Activated naive CD4-positive, alpha-beta T cell treated with anti-CD3 and anti-CD28 coated beads, Interleukin-2, amount 10 ng/mL, durations not matched to agents 7 days and 5 days (primary cell): ENCODE measurements around the gene RNF38.
"Not testable (repeated sequence)": the region's sequence is repeated elsewhere in the genome, so short reads cannot be mapped to it uniquely, and the experiment has no call there.

Source experiments
- CTCF ChIA-PET: fragments of 350-600 bp; sonication (Branson Sonifier 250); formaldehyde crosslinking; loops from one replicate; lab custom pipeline; 2021; ENCODE audit warnings: antibody characterized with exemption; lab: Charles Lee
- DNase-seq: peaks from one replicate; pipeline ENCODE4 v3.0.0-alpha.2; 2020
- H3K27ac Mint-ChIP-seq: one replicate; pipeline ENCODE4 v1.8.0; 2021; ENCODE audit warnings: mild to moderate bottlenecking, moderate library complexity, mixed read lengths
- H3K27me3 Mint-ChIP-seq: one replicate; pipeline ENCODE4 v1.8.0; 2021; ENCODE audit warnings: mild to moderate bottlenecking, mixed read lengths
- H3K36me3 Mint-ChIP-seq: one replicate; pipeline ENCODE4 v1.8.0; 2021; ENCODE audit warnings: mixed read lengths
- H3K4me1 Mint-ChIP-seq: one replicate; pipeline ENCODE4 v1.8.0; 2021; ENCODE audit warnings: mixed read lengths
- H3K4me3 Mint-ChIP-seq: one replicate; pipeline ENCODE4 v1.8.0; 2021; ENCODE audit warnings: mild to moderate bottlenecking, moderate library complexity, mixed read lengths
- H3K9me3 Mint-ChIP-seq: one replicate; pipeline ENCODE4 v1.8.0; 2021; ENCODE audit warnings: mixed read lengths

RNF38 gene

DNA sequence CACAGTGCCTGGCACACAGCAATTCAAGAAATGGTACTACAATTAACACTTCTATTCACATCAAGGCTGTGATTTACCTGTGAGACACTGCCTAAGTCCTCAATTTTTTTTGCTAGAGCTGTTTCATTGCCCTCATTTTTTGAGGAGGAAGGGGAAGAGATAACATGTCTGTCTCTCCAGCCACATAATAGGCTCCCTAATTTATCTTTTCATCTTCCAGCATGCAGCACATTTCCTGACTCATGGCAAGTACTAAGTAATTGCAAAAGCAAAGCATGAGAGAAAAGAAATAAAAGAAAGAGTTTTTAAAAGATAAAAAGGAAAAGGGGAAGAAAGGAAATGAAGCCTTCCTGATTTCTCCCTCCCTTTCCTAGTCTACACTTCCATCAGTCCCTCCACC lies 26.9 kb upstream of the RNF38 start:
- Mint-ChIP-seq H3K27ac (no peak overlapping the region), H3K4me1 (peaks cover 17% of the 10 kb centered on the region), H3K27me3 (no peaks in the 10 kb centered on the region), H3K4me3 (no peak overlapping the region), H3K9me3 (no peaks in the 10 kb centered on the region), H3K36me3 (peaks cover 18% of the 10 kb centered on the region)
- CTCF ChIA-PET, result interaction anchor here (1.5 kb wide), 1 partner anchor 20 kb away, joined by 4 read pairs; no protein-coding TSS in a partner anchor
- no peak for DNase-seq

DNA sequence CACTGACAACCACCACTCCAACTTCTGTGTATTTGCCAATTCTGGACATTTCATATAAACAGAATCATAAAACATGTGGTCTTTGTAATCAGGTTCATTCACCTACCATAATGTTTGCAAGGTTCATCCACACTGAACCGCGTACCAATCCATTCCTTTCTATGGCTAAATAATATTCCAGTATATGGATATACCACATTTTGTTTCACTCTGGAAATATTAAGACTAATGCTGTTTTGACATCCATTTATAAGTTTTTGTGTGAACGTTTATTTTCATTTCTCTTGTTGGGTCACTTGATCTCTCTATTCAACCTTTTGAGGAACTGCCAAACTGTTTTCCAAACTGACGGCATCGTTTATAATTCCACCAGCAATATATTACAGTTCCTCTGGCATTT lies 26.3 kb upstream of the RNF38 start:
- Mint-ChIP-seq H3K4me3 (no peak overlapping the region), H3K36me3 (peaks cover 19% of the 10 kb centered on the region), H3K27ac (no peak overlapping the region), H3K27me3 (no peaks in the 10 kb centered on the region), H3K4me1 (peaks cover 17% of the 10 kb centered on the region), H3K9me3 (no peaks in the 10 kb centered on the region)
- no peak for DNase-seq
- CTCF ChIA-PET, result interaction anchor here (1.5 kb wide), 1 partner anchor 20 kb away, joined by 4 read pairs; no protein-coding TSS in a partner anchor

DNA sequence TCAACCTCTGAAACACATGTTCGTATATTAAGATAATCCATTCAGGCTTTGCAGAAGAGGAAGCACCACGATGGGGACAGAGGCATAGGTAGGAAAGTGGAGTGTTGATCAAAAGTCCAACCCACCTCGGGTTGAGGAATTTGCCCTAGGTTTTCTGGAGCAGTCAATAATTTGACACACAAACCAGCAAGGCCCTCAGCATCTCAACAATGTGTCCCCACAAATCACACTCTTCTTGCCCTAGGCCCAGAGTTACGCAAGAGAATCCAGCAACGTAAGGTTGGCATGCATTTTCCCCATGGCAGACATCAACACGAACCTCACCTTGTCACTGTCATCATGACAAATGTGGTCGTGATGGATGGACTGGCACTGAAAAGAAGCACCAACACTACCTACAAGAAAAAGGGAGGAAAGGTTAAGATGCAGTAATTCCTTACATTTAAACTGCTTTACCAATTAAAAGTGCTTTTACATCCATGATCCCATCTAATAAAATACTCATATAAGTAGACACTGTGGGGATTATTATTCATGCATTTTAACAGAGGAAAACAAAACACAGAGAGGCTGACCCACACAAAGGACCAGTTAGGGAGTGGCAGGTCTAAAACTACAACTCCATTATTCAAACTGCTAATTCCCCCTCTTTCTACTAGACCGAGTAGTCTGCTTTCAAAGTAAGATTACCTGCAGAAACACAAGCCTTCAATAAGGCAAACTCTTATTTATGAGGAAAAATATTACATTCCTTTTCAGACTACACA lies 24.4 kb upstream of the RNF38 start:
- H3K27ac Mint-ChIP-seq, result no peak overlapping the region
- no peaks in the 10 kb centered on the region for H3K9me3 Mint-ChIP-seq
- H3K27me3 Mint-ChIP-seq, result no peaks in the 10 kb centered on the region
- no peak for DNase-seq
- no peak overlapping the region for H3K4me3 Mint-ChIP-seq
- CTCF ChIA-PET, result no interaction called here
- peaks cover 15% of the 10 kb centered on the region for H3K36me3 Mint-ChIP-seq
- peaks cover 17% of the 10 kb centered on the region for H3K4me1 Mint-ChIP-seq

DNA sequence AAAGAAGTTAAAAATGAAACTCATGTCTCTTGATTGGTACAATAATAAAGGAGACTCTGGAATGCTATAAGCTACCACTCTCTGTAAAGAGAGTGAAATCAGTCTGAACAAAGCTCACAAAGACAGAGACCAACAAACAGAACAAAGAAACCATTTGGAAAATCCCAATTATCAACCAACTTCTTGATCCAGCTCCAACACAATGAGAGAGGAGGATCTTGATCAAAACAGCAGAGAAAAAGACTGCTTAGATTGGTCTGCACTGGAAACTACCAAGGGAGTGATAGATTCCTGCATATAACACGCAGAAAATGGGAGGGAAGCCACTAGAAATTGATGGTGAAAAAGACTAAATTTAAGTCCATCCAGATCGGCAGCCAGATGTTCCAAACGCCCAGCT lies 23.1 kb upstream of the RNF38 start:
- H3K4me1 Mint-ChIP-seq, result peaks cover 17% of the 10 kb centered on the region
- CTCF ChIA-PET, result interaction anchor here (2.5 kb wide), 1 partner anchor 16 kb away, joined by 14 read pairs; no protein-coding TSS in a partner anchor
- DNase-seq, result no peak
- peak overlapping the region; percentile 58 for H3K27ac Mint-ChIP-seq
- H3K4me3 Mint-ChIP-seq, result no peak overlapping the region
- no peaks in the 10 kb centered on the region for H3K27me3 Mint-ChIP-seq
- H3K9me3 Mint-ChIP-seq, result no peaks in the 10 kb centered on the region
- H3K36me3 Mint-ChIP-seq, result peaks cover 15% of the 10 kb centered on the region

DNA sequence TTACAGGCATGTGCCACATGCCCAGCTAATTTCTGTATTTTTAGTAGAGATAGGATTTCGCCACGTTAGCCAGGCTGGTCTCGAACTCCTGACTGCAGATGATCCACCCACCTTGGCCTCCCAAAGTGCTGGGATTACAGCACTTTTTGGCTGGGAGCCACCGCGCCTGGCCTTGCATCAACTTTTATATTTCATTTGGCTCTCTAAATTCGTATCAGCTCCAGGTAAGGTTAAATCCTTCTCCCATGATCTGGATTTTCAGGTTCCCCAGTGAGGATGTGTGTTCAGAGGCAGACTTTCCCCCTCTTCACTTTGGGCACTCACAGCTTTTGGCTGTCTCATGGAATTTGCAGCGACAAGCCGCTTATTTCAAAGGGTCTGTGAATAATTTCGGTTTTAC lies 16.8 kb upstream of the RNF38 start:
- Mint-ChIP-seq H3K9me3 (no peaks in the 10 kb centered on the region), H3K27ac (no peak overlapping the region), H3K27me3 (no peaks in the 10 kb centered on the region), H3K36me3 (peaks cover 8% of the 10 kb centered on the region), H3K4me3 (no peak overlapping the region), H3K4me1 (no peaks in the 10 kb centered on the region)
- no peak for DNase-seq
- CTCF ChIA-PET, result interaction anchor here (1.1 to 3.0 kb wide), 2 partner anchors 10 to 26 kb away, joined by 3 to 12 read pairs; no protein-coding TSS in a partner anchor

DNA sequence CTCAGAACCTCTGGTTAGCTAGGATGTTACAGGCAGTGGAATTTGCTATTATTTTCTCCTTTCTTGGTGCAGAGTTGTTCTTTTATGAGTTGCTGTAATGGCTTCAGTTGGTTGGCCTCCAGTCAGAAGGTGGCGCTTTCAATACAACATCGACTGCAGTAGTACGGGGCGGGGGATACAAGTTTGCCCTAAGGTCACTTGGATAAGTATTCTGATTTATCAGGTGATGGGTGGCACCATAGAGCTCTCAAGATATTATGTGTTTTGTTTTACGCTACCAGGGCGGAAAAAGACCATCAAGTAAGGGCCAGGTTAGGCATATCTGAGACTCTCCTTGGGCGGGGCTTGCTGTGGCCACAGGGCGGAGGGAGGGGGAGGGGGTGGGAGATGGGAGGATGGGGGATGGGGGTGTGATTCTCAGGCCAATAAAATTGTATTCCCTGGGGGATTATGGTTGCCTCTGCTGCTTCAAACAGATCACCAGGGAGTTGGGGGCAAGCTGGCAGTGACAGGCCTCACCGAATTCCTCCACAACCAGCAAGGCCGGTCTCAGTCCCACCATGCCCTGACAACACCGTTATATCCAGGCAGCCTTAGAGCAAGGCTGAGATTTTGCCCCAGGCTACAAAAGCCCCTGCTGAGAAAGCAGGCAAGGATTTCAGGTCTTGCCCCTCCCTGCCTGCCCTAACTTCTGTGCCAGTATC lies 15.9 kb upstream of the RNF38 start:
- Mint-ChIP-seq H3K9me3 (no peaks in the 10 kb centered on the region), H3K4me1 (no peaks in the 10 kb centered on the region), H3K27me3 (no peaks in the 10 kb centered on the region), H3K27ac (no peak overlapping the region), H3K36me3 (peaks cover 6% of the 10 kb centered on the region), H3K4me3 (no peak overlapping the region)
- no peak for DNase-seq
- CTCF ChIA-PET, result interaction anchor here (1.1 to 3.0 kb wide), 2 partner anchors 9 to 27 kb away, joined by 3 to 12 read pairs; no protein-coding TSS in a partner anchor

DNA sequence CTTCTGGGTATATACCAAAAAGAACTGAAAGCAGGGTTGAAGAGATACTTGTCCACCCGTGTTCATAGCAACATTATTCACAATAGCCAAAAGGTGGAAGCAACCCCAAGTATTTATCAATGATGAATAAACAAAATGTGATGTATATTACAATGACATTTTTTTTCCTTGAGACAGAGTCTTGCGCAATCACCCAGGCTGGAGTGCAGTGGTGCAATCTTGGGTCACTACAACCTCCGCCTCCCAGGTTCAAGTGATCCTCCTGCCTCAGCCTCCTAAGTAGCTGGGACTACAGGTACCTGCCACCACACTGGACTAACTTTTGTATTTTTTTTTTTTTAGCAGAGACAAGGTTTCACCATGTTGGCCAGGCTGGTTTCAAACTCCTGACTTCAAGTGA lies 11.3 kb upstream of the RNF38 start:
- H3K36me3 Mint-ChIP-seq, H3K9me3 Mint-ChIP-seq, H3K4me3 Mint-ChIP-seq, DNase-seq, H3K27me3 Mint-ChIP-seq, H3K4me1 Mint-ChIP-seq, CTCF ChIA-PET, H3K27ac Mint-ChIP-seq: not testable (repeated sequence)

DNA sequence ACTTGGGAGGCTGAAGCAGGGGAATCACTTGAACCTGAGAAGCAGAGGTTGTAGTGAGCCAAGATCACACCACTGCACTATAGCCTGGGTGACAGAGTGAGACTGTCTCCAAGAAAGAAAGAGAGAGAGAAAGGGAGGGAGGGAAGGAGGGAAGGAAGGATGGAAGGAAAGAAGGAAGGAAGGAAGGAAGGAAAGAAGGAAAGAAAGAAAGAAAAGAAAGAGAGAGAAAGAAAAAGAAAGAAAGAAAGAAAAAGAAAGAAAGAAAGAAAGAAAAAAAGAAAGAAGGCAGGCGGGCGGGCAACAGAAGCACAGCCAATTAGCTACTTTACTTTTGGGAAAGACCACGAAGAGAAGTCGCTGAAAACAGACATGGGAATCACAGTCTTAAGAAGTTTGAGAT lies 9.0 kb upstream of the RNF38 start:
- not testable (repeated sequence) for H3K4me1 Mint-ChIP-seq, H3K27me3 Mint-ChIP-seq, H3K27ac Mint-ChIP-seq, DNase-seq, H3K9me3 Mint-ChIP-seq, H3K36me3 Mint-ChIP-seq, H3K4me3 Mint-ChIP-seq
- CTCF ChIA-PET, result interaction anchor here (2.4 to 6.3 kb wide), 6 partner anchors 28 to 320 kb away, joined by 18 to 175 read pairs (median 32); no protein-coding TSS in a partner anchor

DNA sequence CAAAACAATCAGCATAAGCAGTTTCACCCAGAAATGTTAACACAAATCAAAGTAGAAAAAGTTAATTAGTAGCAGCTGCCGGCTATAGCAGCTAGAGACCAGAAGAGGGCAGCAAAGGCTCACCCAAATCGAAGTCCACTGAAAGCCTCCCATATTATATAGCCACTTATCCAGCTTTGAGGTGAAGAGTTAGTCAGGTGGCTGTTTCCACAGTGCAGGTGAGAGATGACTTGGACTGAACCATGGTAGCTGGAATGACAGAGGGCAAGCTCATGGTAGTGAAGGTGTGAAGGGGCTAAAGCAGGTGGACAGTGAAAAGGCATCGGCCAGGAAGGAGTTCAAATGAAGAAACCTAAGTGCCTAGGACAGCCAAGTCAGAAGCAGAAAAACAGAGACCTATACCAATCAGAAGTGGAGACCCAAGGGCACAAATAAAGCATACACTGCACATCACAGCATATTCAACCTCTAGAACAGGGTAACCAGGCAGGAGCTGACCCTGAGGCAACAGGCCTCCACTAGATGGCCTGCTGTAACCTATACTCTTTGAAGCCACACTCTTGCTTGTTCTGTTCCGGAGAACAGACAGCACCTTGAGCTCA lies 7.2 kb upstream of the RNF38 start:
- peak; percentile 76 for DNase-seq
- CTCF ChIA-PET, result interaction anchor here (0.6 to 6.3 kb wide), 37 partner anchors 9 to 338 kb away, joined by 3 to 175 read pairs (median 4); no protein-coding TSS in a partner anchor
- Mint-ChIP-seq H3K9me3 (no peaks in the 10 kb centered on the region), H3K27ac (peak overlapping the region; percentile 56), H3K36me3 (peaks cover 5% of the 10 kb centered on the region), H3K4me3 (no peak overlapping the region), H3K27me3 (no peaks in the 10 kb centered on the region), H3K4me1 (peaks cover 10% of the 10 kb centered on the region)

DNA sequence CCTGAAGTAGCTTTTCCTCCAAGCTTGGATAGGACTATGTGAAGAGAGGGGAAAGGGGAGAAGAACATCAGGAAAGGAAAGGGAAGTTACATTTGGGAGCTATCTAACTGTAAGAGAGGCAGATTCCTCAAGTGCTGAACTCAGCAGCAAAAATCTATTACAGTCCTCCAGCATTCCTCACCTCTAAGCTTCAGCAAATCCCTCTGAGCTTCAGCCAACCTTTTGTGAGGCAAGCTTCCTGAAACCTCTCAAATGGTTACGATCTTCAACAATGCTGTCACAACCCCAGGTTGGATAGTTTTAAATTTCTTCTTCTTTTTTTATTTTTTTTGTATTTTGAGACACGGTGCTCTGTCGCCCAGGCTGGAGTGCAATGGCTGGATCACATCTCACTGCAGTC lies 2.5 kb upstream of the RNF38 start:
- Mint-ChIP-seq H3K4me3 (no peak overlapping the region), H3K9me3 (no peaks in the 10 kb centered on the region), H3K4me1 (peaks cover 39% of the 10 kb centered on the region), H3K36me3 (peaks cover 10% of the 10 kb centered on the region), H3K27ac (peak overlapping the region; percentile 38), H3K27me3 (no peaks in the 10 kb centered on the region)
- CTCF ChIA-PET, result interaction anchor here (1.3 to 4.2 kb wide), 4 partner anchors 43 to 153 kb away, joined by 3 to 21 read pairs (median 5); no protein-coding TSS in a partner anchor
- no peak for DNase-seq

DNA sequence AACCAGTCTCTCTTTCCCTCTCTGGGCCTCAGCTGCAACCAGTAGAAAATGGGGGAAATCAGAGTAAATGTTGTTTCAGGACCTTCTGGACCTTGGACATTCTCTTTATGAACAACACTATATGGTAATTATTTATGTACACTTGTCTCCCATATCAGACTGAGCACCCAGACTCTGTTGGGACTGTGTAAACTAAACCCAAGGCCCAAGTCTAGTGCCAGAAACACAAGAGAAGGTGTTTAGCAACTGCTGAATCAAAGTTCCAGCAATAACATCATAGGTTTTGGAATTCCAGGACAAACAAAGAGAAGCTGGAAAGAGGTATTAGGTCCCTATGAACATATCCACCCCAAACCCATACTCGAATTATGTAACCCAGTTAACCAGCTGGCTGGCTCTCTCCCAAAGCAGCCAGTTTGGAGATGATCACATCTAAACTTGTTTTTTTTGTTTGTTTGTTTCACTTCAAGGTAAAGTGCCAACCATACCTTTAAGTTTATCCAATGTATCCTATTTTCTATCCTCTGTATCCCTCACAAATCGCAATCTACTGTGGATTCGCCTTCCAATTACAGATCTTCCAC lies 1.9 kb upstream of the RNF38 start:
- CTCF ChIA-PET, result interaction anchor here (2.3 to 4.2 kb wide), 2 partner anchors 48 to 154 kb away, joined by 6 to 21 read pairs; no protein-coding TSS in a partner anchor
- Mint-ChIP-seq H3K9me3 (no peaks in the 10 kb centered on the region), H3K27ac (peak overlapping the region; percentile 98), H3K4me3 (peak overlapping the region; percentile 93), H3K4me1 (peaks cover 33% of the 10 kb centered on the region), H3K36me3 (peaks cover 10% of the 10 kb centered on the region), H3K27me3 (no peaks in the 10 kb centered on the region)
- DNase-seq, result no peak

DNA sequence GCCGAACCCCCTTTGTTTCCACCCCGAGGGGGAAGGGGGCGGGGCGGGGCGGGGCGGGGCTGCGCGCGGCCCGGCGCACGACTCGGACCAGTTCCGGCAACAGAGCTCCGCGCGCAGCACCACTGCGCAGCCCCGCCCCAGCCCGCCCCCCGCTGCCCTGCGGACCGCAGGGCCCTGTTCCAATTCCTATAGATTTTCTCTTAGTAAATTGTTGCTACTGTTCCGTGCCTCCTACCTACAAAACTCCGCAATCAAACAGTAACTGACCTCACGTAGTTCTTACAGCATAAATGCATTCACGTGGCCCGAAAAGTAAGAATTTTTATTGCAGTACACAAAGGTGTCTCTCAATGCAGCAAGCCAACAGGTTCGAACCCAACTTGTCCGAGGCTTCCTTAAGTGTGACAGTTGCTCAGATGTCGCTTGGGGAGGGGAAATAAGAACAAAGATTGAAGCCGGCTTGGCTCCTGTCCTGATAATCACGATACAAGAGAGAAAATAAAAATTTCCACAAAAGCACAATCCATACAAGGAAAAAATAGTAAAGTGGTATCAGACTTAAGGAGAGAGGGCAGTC lies 1.2 kb upstream of the RNF38 start:
- H3K4me3 Mint-ChIP-seq, result peak overlapping the region; percentile 93
- no peak for DNase-seq
- H3K27me3 Mint-ChIP-seq, result no peaks in the 10 kb centered on the region
- peak overlapping the region; percentile 98 for H3K27ac Mint-ChIP-seq
- H3K9me3 Mint-ChIP-seq, result no peaks in the 10 kb centered on the region
- peaks cover 34% of the 10 kb centered on the region for H3K4me1 Mint-ChIP-seq
- H3K36me3 Mint-ChIP-seq, result peaks cover 10% of the 10 kb centered on the region
- CTCF ChIA-PET, result interaction anchor here (4.2 kb wide), 1 partner anchor 155 kb away, joined by 21 read pairs; no protein-coding TSS in a partner anchor

DNA sequence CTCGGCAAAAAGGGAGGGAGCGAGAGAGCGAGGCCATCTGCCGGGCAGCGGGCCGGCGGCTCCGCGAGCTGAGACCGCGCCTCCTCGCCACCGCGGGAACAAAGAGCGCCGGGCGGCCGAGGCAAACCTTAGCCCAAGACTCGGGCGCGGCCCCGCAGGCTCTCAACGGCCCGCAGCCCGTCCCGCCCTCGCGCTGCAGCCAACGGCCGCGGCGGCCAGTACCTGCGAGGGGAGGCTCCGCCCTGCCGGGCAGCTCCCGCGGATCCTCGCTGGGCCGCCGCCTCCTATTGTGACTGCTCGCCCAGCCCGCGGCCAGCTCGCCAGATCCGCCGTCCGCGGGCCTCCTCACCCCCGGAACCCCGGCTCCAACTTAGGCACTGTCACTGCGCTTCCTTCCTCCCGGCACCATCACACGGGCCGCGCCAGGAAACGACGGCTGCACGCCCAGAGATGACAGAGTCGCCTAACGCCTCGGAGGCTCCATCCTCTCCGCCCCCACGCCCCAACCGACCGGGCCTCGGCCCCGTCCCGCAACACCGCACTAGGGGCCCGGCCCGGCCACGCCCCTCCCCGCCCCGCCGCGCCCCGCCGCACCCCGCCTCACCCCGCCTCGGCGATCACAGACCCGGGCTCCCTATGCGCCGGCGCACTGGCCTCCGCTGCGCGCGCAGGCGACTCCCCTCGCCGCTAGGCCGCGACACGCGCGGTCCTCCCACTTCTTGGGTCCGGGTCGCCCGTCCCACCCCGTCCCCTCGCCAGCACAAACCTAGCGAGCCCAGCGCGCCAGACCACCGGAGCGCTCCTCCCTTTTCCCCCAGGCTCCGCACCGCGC lies 479 bp upstream of the RNF38 start:
- Mint-ChIP-seq H3K4me1 (peaks cover 41% of the 10 kb centered on the region), H3K9me3 (no peaks in the 10 kb centered on the region), H3K4me3 (peak overlapping the region; percentile 93), H3K36me3 (peaks cover 14% of the 10 kb centered on the region), H3K27me3 (no peaks in the 10 kb centered on the region), H3K27ac (peak overlapping the region; percentile 98)
- peak; percentile 91 for DNase-seq
- CTCF ChIA-PET, result interaction anchor here (4.2 kb wide), 1 partner anchor 155 kb away, joined by 21 read pairs; no protein-coding TSS in a partner anchor
